Liver (tissue), 9 donors: ENCODE measurements around the gene MOB3C. TPM values are rescaled to one million over a fixed set of nuclear protein-coding genes. Genes with fewer than 3 reads are reported as not detected.

ENCODE experiments used
- DNase-seq: peaks from one replicate; pipeline ENCODE4 v3.0.0-alpha.2; 2017; ENCODE audit warnings: low spot score
- H3K27ac ChIP-seq, 2 donors: one replicate each; pipeline ENCODE4 v1.7.0; 2013; ENCODE audit warnings: inconsistent platforms in 2 of 2, low read length in 2 of 2, control low read depth in 1 of 2, low read depth in 1 of 2, mild to moderate bottlenecking in 1 of 2
- H3K27me3 ChIP-seq, 4 donors: one replicate each; pipeline versions ENCODE4 v1.6.1 to v1.7.0; 2013; ENCODE audit warnings: low read length in 3 of 4, inconsistent platforms in 1 of 4, mild to moderate bottlenecking in 1 of 4, moderate library complexity in 1 of 4; ENCODE audit not compliant: control insufficient read depth in 4 of 4, insufficient read depth in 4 of 4
- H3K36me3 ChIP-seq, 4 donors: one replicate each; pipeline versions ENCODE4 v1.6.1 to v1.7.0; 2013; ENCODE audit warnings: low read length in 3 of 4, mild to moderate bottlenecking in 3 of 4, low read depth in 1 of 4, moderate library complexity in 1 of 4; ENCODE audit not compliant: control insufficient read depth in 4 of 4, insufficient read depth in 3 of 4
- H3K4me1 ChIP-seq, 4 donors: one replicate each; pipeline versions ENCODE4 v1.6.1 to v1.7.0; 2013; ENCODE audit warnings: low read length in 3 of 4, mild to moderate bottlenecking in 3 of 4, moderate library complexity in 1 of 4; ENCODE audit not compliant: control insufficient read depth in 4 of 4, insufficient read depth in 4 of 4
- H3K4me3 ChIP-seq, 3 donors: one replicate each; pipeline versions ENCODE4 v1.6.1 to v1.7.0; 2013; ENCODE audit warnings: low read length in 3 of 3, control low read depth in 1 of 3, low read depth in 1 of 3, mild to moderate bottlenecking in 1 of 3
- H3K9ac ChIP-seq, 2 donors: one replicate each; pipeline ENCODE4 v1.7.0; 2013; ENCODE audit warnings: low read length in 2 of 2, mild to moderate bottlenecking in 2 of 2, moderate library complexity in 2 of 2, control low read depth in 1 of 2, low read depth in 1 of 2
- H3K9me3 ChIP-seq, 4 donors: one replicate each; pipeline versions ENCODE4 v1.6.1 to v1.7.0; 2013; ENCODE audit warnings: low read length in 3 of 4; ENCODE audit not compliant: control insufficient read depth in 4 of 4
- FOXA1 ChIP-seq: IDR thresholded peaks from 2 replicates; pipeline ENCODE4 v1.6.1; 2016; ENCODE audit warnings: antibody characterized with exemption
- FOXA2 ChIP-seq: IDR thresholded peaks from 2 replicates; pipeline ENCODE4 v1.6.1; 2016; ENCODE audit warnings: antibody characterized with exemption
- GABPA ChIP-seq, 2 donors: IDR thresholded peaks in 1 of 2; conservative IDR thresholded peaks in 1 of 2; 2 replicates each; pipeline ENCODE4 v1.6.1; 2016; ENCODE audit warnings: antibody characterized with exemption in 2 of 2, mild to moderate bottlenecking in 1 of 2, moderate library complexity in 1 of 2
- HNF4A ChIP-seq, 2 donors: conservative IDR thresholded peaks; 2 replicates each; pipeline ENCODE4 v1.6.1; 2016; ENCODE audit warnings: antibody characterized with exemption in 2 of 2, mild to moderate bottlenecking in 2 of 2
- HNF4G ChIP-seq: IDR thresholded peaks from 2 replicates; pipeline ENCODE4 v1.6.1; 2016; ENCODE audit warnings: antibody characterized with exemption
- JUND ChIP-seq, 2 donors: IDR thresholded peaks; 2 replicates each; pipeline ENCODE4 v1.6.1; 2016; ENCODE audit warnings: antibody characterized with exemption in 2 of 2
- NR2F2 ChIP-seq: IDR thresholded peaks from 2 replicates; pipeline ENCODE4 v1.6.1; 2016; ENCODE audit warnings: antibody characterized with exemption
- RAD21 ChIP-seq, 2 donors: IDR thresholded peaks; 2 replicates each; pipeline ENCODE4 v1.6.1; 2016; ENCODE audit warnings: antibody characterized with exemption in 2 of 2, mild to moderate bottlenecking in 2 of 2
- RXRA ChIP-seq, 2 donors: IDR thresholded peaks; 2 replicates each; pipeline ENCODE4 v1.6.1; 2017 to 2018; ENCODE audit warnings: antibody characterized with exemption in 2 of 2, mild to moderate bottlenecking in 1 of 2
- SP1 ChIP-seq: IDR thresholded peaks from 2 replicates; pipeline ENCODE4 v1.6.1; 2018; ENCODE audit warnings: antibody characterized with exemption, mild to moderate bottlenecking
- TAF1 ChIP-seq: conservative IDR thresholded peaks from 2 replicates; pipeline ENCODE4 v1.6.1; 2016; ENCODE audit warnings: antibody characterized with exemption, mild to moderate bottlenecking
- YY1 ChIP-seq: IDR thresholded peaks from 2 replicates; pipeline ENCODE4 v1.6.1; 2016; ENCODE audit warnings: antibody characterized with exemption, mild to moderate bottlenecking
- WGBS: extraction: QIAGEN DNeasy Blood & Tissue Kit; methylation state at CpG from one replicate; pipeline ENCODE4 v1.1.7; 2013; 5-methylcytosine and 5-hydroxymethylcytosine counted together
- polyA plus RNA-seq, 2 donors: library from polyadenylated mRNA; stranded (reverse) in 1 of 2; unstranded in 1 of 2; fragments of 200-250 nt in 1 of 2; fragments of >200 nt in 1 of 2; fragmentation: Nextera tagmentation in 1 of 2; extraction: Ambion mirVana in 1 of 2; gene quantifications; one replicate each; pipeline versions ENCODE4 v1.2.1 to v1.2.3, GENCODE V29; 2013 to 2015
- total RNA-seq, 2 donors: library from RNA; depleted of rRNA; stranded (reverse); fragments of >200 nt; gene quantifications; one replicate each; pipeline ENCODE4 v1.2.3, GENCODE V29; 2014
- TF ChIP-seq, protein P1 (sequence below): IDR thresholded peaks from 2 replicates; pipeline ENCODE4 v1.6.1; 2016; ENCODE audit warnings: antibody characterized with exemption
- TF ChIP-seq, protein P2 (sequence below): IDR thresholded peaks from 2 replicates; pipeline ENCODE4 v1.6.1; 2016; ENCODE audit warnings: antibody characterized with exemption, mild to moderate bottlenecking
- TF ChIP-seq, protein P3 (sequence below): fragments of 150-350 bp; IDR thresholded peaks from 2 replicates; pipeline ENCODE4 v1.5.1; 2017; ENCODE audit warnings: improper control_type of control experiment, low read depth, low read length; ENCODE audit not compliant: missing input control
- TF ChIP-seq, protein P4 (sequence below): IDR thresholded peaks from 2 replicates; pipeline ENCODE4 v1.6.1; 2016; ENCODE audit warnings: antibody characterized with exemption
- donor health status: healthy.
- donor health status: healthy.
- donor health status: healthy.
- donor health status: healthy.
- donor health status: healthy.

The MOB3C gene
- total and polyA plus RNA-seq, 4 donors = 2.3 to 7.9 (median 5.4) TPM

DNA sequence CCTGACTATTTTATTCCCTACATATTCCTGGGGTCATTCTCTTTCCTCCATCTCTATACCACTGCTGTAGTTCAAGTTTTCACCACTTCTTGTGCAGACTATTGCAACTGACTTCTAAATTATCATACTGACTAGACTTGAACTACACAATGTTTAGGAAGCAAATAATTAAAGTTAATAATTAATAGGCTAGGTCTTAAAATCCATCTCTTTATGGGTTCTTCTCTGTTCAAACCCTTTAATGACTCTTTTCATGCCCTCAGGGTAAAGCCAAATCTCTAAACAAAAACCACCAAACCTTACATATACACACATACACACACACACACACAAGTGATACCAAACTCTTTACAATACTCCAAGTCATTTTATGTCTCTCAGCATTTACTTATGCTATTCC lies 22.3 kb upstream of the MOB3C start:
- no peak for DNase-seq
- Histone ChIP-seq H3K9ac (no peak overlapping the region), H3K36me3 (peaks cover 0 to 27% (median 18%) of the 10 kb centered on the region in 4 donors), H3K4me3 (no peak overlapping the region), H3K27ac (no peak overlapping the region), H3K27me3 (no peaks in the 10 kb centered on the region), H3K9me3 (no peaks in the 10 kb centered on the region), H3K4me1 (peaks cover 0 to 7% (median 2%) of the 10 kb centered on the region in 4 donors)
- no peak for TF ChIP-seq FOXA1
- TF ChIP-seq FOXA2 = no peak
- no peak for TF ChIP-seq HNF4A (conservative IDR thresholded peaks at IDR 0.05)
- no peak for TF ChIP-seq SP1
- no peak for TF ChIP-seq GABPA (IDR thresholded peaks at IDR 0.05 in 1 of 2, conservative IDR thresholded peaks at IDR 0.05 in 1 of 2)
- no peak for TF ChIP-seq RAD21 (IDR thresholded peaks at IDR 0.05)
- no peak for TF ChIP-seq RXRA (IDR thresholded peaks at IDR 0.05)
- no peak for TF ChIP-seq YY1
- TF ChIP-seq, protein P1, sequence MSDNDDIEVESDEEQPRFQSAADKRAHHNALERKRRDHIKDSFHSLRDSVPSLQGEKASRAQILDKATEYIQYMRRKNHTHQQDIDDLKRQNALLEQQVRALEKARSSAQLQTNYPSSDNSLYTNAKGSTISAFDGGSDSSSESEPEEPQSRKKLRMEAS = no peak
- TF ChIP-seq, protein P2, sequence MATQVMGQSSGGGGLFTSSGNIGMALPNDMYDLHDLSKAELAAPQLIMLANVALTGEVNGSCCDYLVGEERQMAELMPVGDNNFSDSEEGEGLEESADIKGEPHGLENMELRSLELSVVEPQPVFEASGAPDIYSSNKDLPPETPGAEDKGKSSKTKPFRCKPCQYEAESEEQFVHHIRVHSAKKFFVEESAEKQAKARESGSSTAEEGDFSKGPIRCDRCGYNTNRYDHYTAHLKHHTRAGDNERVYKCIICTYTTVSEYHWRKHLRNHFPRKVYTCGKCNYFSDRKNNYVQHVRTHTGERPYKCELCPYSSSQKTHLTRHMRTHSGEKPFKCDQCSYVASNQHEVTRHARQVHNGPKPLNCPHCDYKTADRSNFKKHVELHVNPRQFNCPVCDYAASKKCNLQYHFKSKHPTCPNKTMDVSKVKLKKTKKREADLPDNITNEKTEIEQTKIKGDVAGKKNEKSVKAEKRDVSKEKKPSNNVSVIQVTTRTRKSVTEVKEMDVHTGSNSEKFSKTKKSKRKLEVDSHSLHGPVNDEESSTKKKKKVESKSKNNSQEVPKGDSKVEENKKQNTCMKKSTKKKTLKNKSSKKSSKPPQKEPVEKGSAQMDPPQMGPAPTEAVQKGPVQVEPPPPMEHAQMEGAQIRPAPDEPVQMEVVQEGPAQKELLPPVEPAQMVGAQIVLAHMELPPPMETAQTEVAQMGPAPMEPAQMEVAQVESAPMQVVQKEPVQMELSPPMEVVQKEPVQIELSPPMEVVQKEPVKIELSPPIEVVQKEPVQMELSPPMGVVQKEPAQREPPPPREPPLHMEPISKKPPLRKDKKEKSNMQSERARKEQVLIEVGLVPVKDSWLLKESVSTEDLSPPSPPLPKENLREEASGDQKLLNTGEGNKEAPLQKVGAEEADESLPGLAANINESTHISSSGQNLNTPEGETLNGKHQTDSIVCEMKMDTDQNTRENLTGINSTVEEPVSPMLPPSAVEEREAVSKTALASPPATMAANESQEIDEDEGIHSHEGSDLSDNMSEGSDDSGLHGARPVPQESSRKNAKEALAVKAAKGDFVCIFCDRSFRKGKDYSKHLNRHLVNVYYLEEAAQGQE = no peak
- TF ChIP-seq JUND (IDR thresholded peaks at IDR 0.05) = no peak

DNA sequence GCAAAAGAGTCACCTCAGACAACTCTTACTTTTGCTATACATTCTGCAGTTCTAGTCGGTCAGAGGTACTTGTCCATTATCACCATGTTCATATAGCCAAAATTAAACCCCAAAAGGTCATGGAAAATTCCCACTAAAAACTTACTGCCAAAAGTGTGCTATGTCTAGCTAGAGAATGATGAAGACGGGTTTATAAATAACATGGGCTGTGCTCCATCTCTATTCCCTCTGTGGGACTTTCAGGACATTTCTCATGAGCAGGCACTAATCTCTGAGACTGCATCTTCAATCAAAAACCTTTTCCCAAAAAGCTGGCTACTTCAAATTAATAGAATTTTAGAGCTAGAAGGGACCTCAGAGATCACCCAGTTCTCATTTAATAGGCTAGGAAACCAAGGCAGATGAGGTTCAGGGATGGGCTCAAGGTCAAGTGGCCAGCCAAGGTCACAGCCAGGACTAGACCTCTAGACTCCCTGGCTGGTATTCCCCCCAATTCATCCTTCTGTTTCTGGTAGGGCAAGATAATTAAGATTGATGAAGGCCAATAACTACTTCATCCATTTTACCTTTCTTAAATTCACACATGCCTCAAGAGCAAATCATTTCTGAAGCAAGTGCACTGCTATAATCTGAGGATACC lies 21.0 kb upstream of the MOB3C start:
- 46% methylated on average over 2 of the region's 2 CpGs for WGBS
- Histone ChIP-seq H3K36me3 (peaks cover 0 to 39% (median 20%) of the 10 kb centered on the region in 4 donors), H3K27me3 (no peaks in the 10 kb centered on the region), H3K9ac (no peak overlapping the region), H3K4me3 (no peak overlapping the region), H3K4me1 (peaks cover 0 to 4% (median 0%) of the 10 kb centered on the region in 4 donors), H3K9me3 (no peaks in the 10 kb centered on the region), H3K27ac (no peak overlapping the region)
- DNase-seq = no peak
- no peak for TF ChIP-seq YY1
- no peak for TF ChIP-seq HNF4G
- no peak for TF ChIP-seq FOXA1
- no peak for TF ChIP-seq NR2F2

DNA sequence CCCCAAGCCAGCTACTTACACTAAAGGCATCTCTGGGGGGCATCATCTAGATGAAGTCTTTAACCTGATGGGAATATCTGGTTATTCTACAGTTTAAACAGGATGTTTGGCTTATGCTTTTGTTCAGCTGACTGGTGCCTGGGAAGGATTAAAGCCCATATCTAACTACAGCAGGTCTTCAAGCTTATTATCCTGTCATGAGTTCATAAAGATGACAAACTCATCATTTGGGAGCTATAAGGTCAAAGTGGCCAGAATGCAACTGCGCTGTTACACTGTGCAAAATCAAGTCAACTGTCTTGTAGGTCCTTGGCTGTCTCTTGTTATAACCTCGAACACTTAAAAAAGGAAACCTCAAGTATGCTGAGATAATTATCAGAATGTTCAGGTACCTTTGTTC lies 18.6 kb upstream of the MOB3C start:
- 95% methylated on average over 2 of the region's 2 CpGs for WGBS
- no peak overlapping the region for H3K27ac ChIP-seq
- no peaks in the 10 kb centered on the region for H3K27me3 ChIP-seq
- H3K4me3 ChIP-seq = no peak overlapping the region
- H3K4me1 ChIP-seq = peaks cover 0 to 4% (median 0%) of the 10 kb centered on the region in 4 donors
- DNase-seq = no peak
- no peak overlapping the region for H3K9ac ChIP-seq
- peaks cover 0 to 46% (median 29%) of the 10 kb centered on the region in 4 donors for H3K36me3 ChIP-seq
- no peaks in the 10 kb centered on the region for H3K9me3 ChIP-seq
- TF ChIP-seq, protein P3, sequence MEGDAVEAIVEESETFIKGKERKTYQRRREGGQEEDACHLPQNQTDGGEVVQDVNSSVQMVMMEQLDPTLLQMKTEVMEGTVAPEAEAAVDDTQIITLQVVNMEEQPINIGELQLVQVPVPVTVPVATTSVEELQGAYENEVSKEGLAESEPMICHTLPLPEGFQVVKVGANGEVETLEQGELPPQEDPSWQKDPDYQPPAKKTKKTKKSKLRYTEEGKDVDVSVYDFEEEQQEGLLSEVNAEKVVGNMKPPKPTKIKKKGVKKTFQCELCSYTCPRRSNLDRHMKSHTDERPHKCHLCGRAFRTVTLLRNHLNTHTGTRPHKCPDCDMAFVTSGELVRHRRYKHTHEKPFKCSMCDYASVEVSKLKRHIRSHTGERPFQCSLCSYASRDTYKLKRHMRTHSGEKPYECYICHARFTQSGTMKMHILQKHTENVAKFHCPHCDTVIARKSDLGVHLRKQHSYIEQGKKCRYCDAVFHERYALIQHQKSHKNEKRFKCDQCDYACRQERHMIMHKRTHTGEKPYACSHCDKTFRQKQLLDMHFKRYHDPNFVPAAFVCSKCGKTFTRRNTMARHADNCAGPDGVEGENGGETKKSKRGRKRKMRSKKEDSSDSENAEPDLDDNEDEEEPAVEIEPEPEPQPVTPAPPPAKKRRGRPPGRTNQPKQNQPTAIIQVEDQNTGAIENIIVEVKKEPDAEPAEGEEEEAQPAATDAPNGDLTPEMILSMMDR = no peak
- TF ChIP-seq GABPA (IDR thresholded peaks at IDR 0.05 in 1 of 2, conservative IDR thresholded peaks at IDR 0.05 in 1 of 2) (no peak), RAD21 (IDR thresholded peaks at IDR 0.05) (no peak), JUND (IDR thresholded peaks at IDR 0.05) (no peak), SP1 (no peak), FOXA2 (no peak), TAF1 (no peak), FOXA1 (no peak), NR2F2 (no peak)
- TF ChIP-seq, protein P4, sequence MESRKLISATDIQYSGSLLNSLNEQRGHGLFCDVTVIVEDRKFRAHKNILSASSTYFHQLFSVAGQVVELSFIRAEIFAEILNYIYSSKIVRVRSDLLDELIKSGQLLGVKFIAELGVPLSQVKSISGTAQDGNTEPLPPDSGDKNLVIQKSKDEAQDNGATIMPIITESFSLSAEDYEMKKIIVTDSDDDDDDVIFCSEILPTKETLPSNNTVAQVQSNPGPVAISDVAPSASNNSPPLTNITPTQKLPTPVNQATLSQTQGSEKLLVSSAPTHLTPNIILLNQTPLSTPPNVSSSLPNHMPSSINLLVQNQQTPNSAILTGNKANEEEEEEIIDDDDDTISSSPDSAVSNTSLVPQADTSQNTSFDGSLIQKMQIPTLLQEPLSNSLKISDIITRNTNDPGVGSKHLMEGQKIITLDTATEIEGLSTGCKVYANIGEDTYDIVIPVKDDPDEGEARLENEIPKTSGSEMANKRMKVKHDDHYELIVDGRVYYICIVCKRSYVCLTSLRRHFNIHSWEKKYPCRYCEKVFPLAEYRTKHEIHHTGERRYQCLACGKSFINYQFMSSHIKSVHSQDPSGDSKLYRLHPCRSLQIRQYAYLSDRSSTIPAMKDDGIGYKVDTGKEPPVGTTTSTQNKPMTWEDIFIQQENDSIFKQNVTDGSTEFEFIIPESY = no peak
- TF ChIP-seq, protein P1 = no peak
